22Rv1 (cell line): ENCODE measurements around the gene ITPR1.

ENCODE experiments used
- H3K27ac ChIP-seq: fragments of 450-650 bp; 2 replicates; pipeline ENCODE4 v1.5.1; 2017
- ZFX ChIP-seq: fragments of 450-650 bp; IDR thresholded peaks from 2 replicates; pipeline ENCODE4 v1.6.1; 2017; ENCODE audit warnings: antibody characterized with exemption, borderline replicate concordance
- TF ChIP-seq, protein P1 (sequence below): fragments of 450-650 bp; IDR thresholded peaks from 2 replicates; pipeline ENCODE4 v1.5.1; 2017; ENCODE audit warnings: mild to moderate bottlenecking

ITPR1 gene

DNA sequence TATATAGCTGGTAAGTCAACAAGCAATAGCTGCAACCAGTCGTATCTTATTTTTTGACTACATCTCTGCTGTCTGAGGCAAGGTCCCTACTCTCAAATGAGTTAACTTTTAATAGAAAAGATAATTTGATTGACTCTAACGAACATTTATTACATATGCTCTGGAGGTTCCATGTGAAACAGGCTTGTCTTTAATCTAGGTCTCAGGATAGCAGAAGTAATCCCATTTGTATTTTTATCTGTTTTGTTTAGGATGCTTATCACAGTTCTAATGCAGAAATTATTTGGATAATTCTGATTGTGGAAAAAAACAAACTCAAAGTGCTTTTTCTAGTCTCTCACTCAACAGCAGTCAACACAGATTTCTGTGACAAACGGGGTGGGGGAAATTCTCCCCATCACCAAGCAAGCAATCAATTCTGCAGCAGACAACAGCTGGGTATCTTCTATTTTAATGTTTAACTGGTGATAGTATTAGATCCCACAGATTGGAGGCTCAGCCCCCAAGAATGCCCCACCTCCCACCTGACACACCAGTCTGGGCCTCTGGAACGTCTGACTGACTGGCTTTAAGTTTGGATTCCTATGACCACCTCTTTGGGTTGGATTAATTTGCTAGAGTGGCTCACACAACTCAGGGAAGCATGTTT, 58.8 kb downstream of the ITPR1 start:
- TF ChIP-seq, protein P1, sequence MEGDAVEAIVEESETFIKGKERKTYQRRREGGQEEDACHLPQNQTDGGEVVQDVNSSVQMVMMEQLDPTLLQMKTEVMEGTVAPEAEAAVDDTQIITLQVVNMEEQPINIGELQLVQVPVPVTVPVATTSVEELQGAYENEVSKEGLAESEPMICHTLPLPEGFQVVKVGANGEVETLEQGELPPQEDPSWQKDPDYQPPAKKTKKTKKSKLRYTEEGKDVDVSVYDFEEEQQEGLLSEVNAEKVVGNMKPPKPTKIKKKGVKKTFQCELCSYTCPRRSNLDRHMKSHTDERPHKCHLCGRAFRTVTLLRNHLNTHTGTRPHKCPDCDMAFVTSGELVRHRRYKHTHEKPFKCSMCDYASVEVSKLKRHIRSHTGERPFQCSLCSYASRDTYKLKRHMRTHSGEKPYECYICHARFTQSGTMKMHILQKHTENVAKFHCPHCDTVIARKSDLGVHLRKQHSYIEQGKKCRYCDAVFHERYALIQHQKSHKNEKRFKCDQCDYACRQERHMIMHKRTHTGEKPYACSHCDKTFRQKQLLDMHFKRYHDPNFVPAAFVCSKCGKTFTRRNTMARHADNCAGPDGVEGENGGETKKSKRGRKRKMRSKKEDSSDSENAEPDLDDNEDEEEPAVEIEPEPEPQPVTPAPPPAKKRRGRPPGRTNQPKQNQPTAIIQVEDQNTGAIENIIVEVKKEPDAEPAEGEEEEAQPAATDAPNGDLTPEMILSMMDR, result no peak
- no peak for TF ChIP-seq ZFX
- no peak overlapping the region for H3K27ac ChIP-seq

DNA sequence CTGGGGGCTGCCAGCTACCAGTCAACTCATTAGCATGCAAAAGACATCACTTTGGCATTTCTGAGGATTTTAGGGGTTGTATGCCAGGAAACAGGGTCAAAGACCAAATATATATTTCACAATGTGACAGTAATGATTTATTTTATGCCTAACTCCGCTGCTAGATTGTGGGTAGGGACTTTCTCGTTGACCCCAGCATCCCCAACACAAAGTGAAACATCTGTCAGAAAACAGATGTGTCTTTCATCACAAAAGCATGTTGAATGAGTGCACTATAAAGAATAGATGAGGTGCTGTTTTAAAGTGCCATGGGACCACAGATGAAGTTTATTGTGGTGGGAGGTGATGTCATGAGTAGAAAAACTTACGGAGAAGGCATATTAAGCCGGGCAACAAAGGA, 59.7 kb downstream of the ITPR1 start:
- TF ChIP-seq, protein P1, result no peak
- TF ChIP-seq ZFX, result no peak

DNA sequence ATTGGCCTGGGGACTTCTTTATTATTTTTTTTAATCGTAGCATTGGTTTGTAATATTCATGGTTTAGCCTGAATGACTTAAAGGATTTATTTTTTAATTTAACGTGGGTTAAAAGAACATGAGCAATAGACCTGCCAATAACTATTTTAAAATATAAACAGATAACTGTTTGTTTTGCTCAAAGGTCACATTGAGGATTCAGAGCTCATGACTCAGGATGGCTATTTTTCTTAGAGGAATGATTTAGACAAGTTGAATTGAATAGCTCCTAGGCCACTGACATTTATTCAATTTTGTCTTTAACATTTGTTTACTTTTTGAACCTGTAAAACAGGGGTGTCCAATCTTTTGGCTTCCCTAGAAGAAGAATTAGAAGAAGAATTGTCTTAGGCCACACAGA, 68.5 kb downstream of the ITPR1 start:
- TF ChIP-seq, protein P1, result no peak
- TF ChIP-seq ZFX, result no peak
- H3K27ac ChIP-seq, result no peak overlapping the region

More for the DNA sequence above, 59.7 kb downstream of the ITPR1 start:
- no peak overlapping the region for H3K27ac ChIP-seq

DNA sequence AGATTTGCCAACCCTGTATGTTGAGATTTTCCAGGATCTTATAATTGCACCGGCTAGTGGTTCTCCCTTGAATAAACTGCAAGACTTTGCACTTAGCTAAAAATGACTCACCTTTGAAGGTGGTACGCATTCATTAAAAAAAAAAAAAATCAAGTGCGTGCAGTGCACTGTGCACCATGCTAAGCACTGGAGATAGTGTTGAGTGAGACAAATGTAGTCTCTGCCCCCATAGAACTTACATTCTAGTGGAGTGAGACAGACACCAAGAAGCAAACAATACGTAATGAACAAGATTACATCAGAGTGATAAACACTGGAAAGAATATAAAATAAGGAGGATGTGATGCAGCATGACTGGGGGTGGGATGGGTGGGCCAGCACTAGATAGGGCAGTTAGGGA, 69.4 kb downstream of the ITPR1 start:
- TF ChIP-seq, protein P1, result no peak
- no peak for TF ChIP-seq ZFX
- H3K27ac ChIP-seq, result no peak overlapping the region

DNA sequence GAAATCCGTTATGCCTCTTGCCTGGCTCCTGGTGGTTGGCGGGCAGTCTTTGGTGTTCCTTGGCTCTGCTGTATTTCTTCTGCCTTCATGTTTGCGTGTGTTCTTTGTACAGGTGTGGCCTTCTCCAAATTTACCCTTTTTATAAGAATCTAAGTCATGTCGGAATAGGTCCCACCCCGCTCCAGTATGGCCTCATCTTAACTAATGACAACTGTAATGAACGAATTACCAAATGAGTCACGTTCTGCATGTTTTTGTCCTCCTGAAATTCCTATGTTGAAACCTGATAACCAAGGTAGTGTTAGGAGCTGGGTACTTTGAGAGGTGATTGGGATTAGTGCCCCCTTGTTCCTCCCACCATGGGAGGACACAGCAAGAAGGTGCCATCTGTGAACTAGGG, 71.1 kb downstream of the ITPR1 start:
- no peak overlapping the region for H3K27ac ChIP-seq

DNA sequence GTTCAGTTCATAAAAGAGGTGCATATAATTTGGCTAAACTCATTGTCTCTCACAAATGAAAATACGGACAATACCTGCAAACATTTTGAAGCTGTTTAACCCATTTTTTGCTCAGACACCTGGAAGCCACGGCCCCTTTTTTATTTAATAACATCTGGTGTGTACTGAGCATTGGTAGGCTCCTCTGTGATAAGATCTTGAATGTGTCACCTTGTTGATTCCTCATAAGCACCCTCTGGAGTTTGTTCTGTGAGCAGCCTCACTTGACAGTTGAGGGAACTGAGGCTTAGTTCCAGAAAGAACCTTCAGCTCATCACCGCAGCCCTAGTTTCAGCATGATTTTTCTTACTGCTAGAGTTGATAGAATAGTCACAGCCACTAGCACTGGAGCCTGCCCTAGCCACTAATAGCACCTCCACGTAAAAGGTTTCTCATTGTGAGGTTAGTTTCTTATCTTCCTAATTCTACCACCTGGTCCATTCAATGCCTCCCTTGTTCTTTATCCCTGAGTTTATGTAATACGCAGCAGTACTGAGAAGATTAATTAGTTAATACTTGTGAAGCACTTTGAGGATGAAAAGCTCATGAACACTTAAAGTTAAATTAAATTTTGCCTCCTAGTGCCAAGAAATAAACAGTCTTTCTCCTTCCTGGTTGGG, 71.9 kb downstream of the ITPR1 start:
- TF ChIP-seq ZFX, result no peak
- TF ChIP-seq, protein P1, result no peak
- no peak overlapping the region for H3K27ac ChIP-seq

More for the DNA sequence above, 71.1 kb downstream of the ITPR1 start:
- TF ChIP-seq, protein P1, result no peak
- no peak for TF ChIP-seq ZFX

DNA sequence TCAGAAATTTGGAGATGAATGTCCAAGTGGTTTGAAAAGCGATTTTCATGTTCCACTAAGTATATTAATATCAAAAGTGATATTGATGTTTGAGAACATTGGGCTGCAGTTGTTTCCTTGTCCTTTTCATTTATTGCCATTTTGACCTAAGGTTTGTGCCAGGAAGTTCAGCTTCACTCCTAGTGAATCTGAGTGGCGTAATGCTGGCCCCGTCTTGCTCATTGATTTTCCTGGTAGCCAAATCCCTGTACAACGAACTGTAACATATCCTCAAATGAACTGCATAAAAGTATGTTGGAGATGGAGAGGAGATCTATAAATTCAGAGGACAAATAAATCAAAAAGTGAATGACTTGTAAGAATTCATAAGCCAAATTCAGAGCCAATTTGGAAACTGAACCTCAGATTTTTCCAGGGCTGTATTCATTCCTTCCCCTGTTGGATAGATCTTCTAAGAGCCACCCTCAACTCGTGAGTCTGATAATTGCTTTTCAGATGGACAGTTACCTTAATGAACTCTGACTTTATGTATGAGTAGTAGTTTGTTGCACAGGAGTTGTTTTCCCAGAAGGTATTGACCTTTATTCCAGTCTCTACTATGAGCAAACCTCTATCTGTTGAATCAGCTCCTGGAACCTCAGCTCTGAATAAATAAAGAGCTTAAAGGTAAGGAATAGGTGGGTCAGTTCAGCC, 72.8 kb downstream of the ITPR1 start:
- TF ChIP-seq ZFX, result no peak
- TF ChIP-seq, protein P1, result no peak
- H3K27ac ChIP-seq, result no peak overlapping the region
